Ectodermal cell (in vitro differentiated cells): ENCODE data around the gene YKT6.

Source experiments
- H3K27ac ChIP-seq: 2 replicates; pipeline ENCODE4 v1.7.0; 2013; ENCODE audit warnings: mild to moderate bottlenecking, low read depth, low read length; ENCODE audit not compliant: insufficient read depth, poor library complexity, severe bottlenecking
- H3K27me3 ChIP-seq: 2 replicates; pipeline ENCODE4 v1.7.0; 2013; ENCODE audit warnings: mild to moderate bottlenecking, low read length; ENCODE audit not compliant: insufficient read depth, control insufficient read depth, poor library complexity, severe bottlenecking
- H3K36me3 ChIP-seq: one replicate; pipeline ENCODE4 v1.7.0; 2013; ENCODE audit warnings: low read length; ENCODE audit not compliant: control insufficient read depth, insufficient read depth
- H3K4me1 ChIP-seq: one replicate; pipeline ENCODE4 v1.7.0; 2013; ENCODE audit warnings: low read length; ENCODE audit not compliant: control insufficient read depth, insufficient read depth
- H3K4me3 ChIP-seq: 2 replicates; pipeline ENCODE4 v1.7.0; 2013; ENCODE audit warnings: low read depth, low read length, control low read depth; ENCODE audit not compliant: insufficient read depth
- H3K9me3 ChIP-seq: 2 replicates; pipeline ENCODE4 v1.7.0; 2013; ENCODE audit warnings: mild to moderate bottlenecking, low read length, moderate library complexity; ENCODE audit not compliant: control insufficient read depth
- WGBS, 2 experiments: methylation state at CpG; one replicate each; pipeline ENCODE4 v1.1.7; 2013; ENCODE audit warnings: missing lambda C conversion rate in 2 of 2; 5-methylcytosine and 5-hydroxymethylcytosine counted together

The YKT6 gene

GRCh38 chr7:44242091-44242490 lies 41.3 kb downstream of the YKT6 start:
- Histone ChIP-seq H3K4me3 (no peak overlapping the region), H3K4me1 (no peaks in the 10 kb centered on the region), H3K9me3 (no peaks in the 10 kb centered on the region), H3K27me3 (no peaks in the 10 kb centered on the region), H3K36me3 (no peaks in the 10 kb centered on the region), H3K27ac (no peak overlapping the region)
- WGBS, 2 experiments, result 91 to 93% methylated on average over 10 of the region's 10 CpGs

DNA sequence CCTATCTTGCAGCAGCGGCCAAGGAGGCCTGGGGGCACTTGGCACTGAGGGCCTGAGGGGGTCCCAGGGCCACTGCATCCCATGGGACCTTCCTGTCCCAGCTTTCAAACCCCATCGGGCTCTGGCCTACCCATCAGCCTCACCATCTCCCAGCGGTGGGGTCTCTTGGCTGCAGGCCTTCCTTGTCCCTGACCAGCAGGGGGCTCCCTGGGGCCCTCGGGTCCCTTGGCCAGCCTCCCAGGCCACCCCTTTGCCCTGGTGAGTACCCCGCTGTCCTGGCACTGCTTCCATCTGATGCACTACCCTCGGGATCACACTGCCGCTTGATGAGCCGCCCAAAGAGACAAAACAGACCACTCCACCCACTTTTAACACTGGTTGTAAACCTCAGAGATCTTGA lies 43.5 kb downstream of the YKT6 start:
- H3K27ac ChIP-seq, result no peak overlapping the region
- no peaks in the 10 kb centered on the region for H3K9me3 ChIP-seq
- H3K4me3 ChIP-seq, result no peak overlapping the region
- no peaks in the 10 kb centered on the region for H3K36me3 ChIP-seq
- 73 to 76% methylated on average over 8 of the region's 8 CpGs for WGBS, 2 experiments
- H3K27me3 ChIP-seq, result no peaks in the 10 kb centered on the region
- H3K4me1 ChIP-seq, result no peaks in the 10 kb centered on the region

DNA sequence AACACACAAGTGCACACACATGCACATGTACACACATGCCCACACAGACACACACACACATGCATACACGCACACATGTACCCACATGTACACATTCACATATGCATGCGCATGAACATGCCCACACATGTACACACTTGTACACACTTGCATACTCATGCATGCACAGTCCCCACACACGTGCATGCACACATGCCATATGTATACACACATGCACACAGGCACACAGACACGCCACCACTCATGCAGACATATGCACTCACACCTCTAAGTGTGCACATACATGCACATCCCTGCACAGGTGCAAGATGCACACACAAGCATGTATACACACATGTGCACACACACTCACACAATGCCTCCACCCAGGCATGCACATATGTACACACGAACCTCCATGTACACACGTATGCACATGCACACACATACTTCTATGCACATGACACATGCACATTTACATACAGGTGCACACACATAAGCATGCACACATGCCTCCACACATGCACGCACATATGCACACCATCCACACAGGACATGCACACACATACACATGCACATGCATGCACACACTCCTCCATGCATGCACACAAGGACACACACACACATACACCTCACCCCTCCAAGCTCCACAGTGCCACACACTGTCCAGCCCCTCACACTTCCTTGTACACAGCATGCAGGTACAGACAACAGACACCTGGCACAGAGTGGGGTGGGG lies 45.8 kb downstream of the YKT6 start:
- Histone ChIP-seq H3K9me3 (no peaks in the 10 kb centered on the region), H3K27me3 (no peaks in the 10 kb centered on the region), H3K4me3 (no peak overlapping the region), H3K4me1 (no peaks in the 10 kb centered on the region), H3K27ac (no peak overlapping the region), H3K36me3 (no peaks in the 10 kb centered on the region)
- WGBS, 2 experiments, result 90 to 92% methylated on average over 7 of the region's 7 CpGs

DNA sequence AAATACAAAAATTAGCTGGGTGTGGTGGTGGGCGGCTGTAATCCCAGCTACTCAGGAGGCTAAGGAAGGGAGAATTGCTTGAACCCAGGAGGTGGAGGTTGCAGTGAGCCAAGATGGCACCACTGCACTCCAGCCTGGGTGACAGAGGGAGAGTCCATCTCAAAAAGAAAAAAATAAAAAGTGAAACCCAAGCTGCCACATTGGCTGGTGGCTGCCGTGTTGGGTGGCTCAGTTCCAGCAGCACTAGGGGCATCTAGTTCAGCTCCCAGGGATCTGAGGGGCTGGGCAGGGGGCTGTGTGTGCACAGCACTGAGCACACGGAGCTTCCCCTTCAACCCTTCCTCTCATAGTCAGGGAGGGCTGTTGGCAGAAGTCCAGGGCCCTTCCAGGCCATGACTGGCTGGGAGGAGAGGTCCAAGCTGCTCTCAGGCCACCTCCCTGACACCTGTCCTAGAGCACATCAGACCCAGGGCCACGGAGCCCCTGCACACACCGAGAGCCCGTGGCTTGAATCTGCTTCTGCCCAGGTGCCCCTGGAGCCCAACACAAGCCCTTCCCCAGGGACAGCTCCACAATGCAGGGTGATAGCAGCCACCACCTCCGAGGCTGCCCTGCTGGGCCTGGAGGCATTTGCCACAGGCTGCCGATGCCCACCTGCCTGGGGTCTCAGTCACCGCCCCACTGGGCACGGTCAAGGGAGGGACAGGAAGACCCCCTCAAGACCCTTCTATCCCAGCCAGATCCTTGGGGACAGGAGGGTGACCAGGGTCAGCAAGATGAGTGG lies 47.3 kb downstream of the YKT6 start:
- Histone ChIP-seq H3K27ac (no peak overlapping the region), H3K27me3 (no peaks in the 10 kb centered on the region), H3K36me3 (no peaks in the 10 kb centered on the region), H3K9me3 (no peaks in the 10 kb centered on the region), H3K4me1 (no peaks in the 10 kb centered on the region), H3K4me3 (no peak overlapping the region)
- WGBS, 2 experiments, result 91 to 92% methylated on average over 10 of the region's 10 CpGs

- no peaks in the 10 kb centered on the region for H3K36me3 ChIP-seq
- 90% methylated on average over 15 of the region's 15 CpGs for WGBS, 2 experiments
- no peak overlapping the region for H3K4me3 ChIP-seq
- no peak overlapping the region for H3K27ac ChIP-seq
- no peaks in the 10 kb centered on the region for H3K27me3 ChIP-seq
- no peaks in the 10 kb centered on the region for H3K4me1 ChIP-seq
- no peaks in the 10 kb centered on the region for H3K9me3 ChIP-seq
These were observed 49.0 kb downstream of the YKT6 start for GRCh38 chr7:44249639-44250234.

- Histone ChIP-seq H3K9me3 (no peaks in the 10 kb centered on the region), H3K36me3 (no peaks in the 10 kb centered on the region), H3K27me3 (no peaks in the 10 kb centered on the region), H3K4me3 (no peak overlapping the region), H3K4me1 (no peaks in the 10 kb centered on the region), H3K27ac (no peak overlapping the region)
- WGBS, 2 experiments, result 93 to 94% methylated on average over 10 of the region's 10 CpGs
These were observed 50.5 kb downstream of the YKT6 start for GRCh38 chr7:44251269-44251668.

GRCh38 chr7:44251881-44252280 lies 51.1 kb downstream of the YKT6 start:
- Histone ChIP-seq H3K4me1 (no peaks in the 10 kb centered on the region), H3K9me3 (no peaks in the 10 kb centered on the region), H3K4me3 (no peak overlapping the region), H3K27me3 (no peaks in the 10 kb centered on the region), H3K36me3 (no peaks in the 10 kb centered on the region), H3K27ac (no peak overlapping the region)
- WGBS, 2 experiments, result 91 to 94% methylated on average over 12 of the region's 12 CpGs

GRCh38 chr7:44256459-44256858 lies 55.7 kb downstream of the YKT6 start:
- H3K27me3 ChIP-seq, result no peaks in the 10 kb centered on the region
- 93 to 95% methylated on average over 5 of the region's 5 CpGs for WGBS, 2 experiments

GRCh38 chr7:44257213-44257612 lies 56.4 kb downstream of the YKT6 start:
- H3K27ac ChIP-seq, result no peak overlapping the region
- H3K4me1 ChIP-seq, result peaks cover 5% of the 10 kb centered on the region
- H3K9me3 ChIP-seq, result no peaks in the 10 kb centered on the region
- H3K36me3 ChIP-seq, result no peaks in the 10 kb centered on the region
- H3K4me3 ChIP-seq, result no peak overlapping the region
- no peaks in the 10 kb centered on the region for H3K27me3 ChIP-seq
- WGBS, 2 experiments, result 94 to 99% methylated on average over 6 of the region's 6 CpGs

More at GRCh38 chr7:44256459-44256858, 55.7 kb downstream of the YKT6 start:
- no peak overlapping the region for H3K27ac ChIP-seq
- H3K4me1 ChIP-seq, result peaks cover 5% of the 10 kb centered on the region
- no peak overlapping the region for H3K4me3 ChIP-seq
- H3K36me3 ChIP-seq, result no peaks in the 10 kb centered on the region
- H3K9me3 ChIP-seq, result no peaks in the 10 kb centered on the region
